Activated naive CD8-positive, alpha-beta T cell treated with anti-CD3 and anti-CD28 coated beads for 36 hours (primary cell): ENCODE data around the gene KCNIP1. TPM values are rescaled to one million over a fixed set of nuclear protein-coding genes. Genes with fewer than 3 reads are reported as not detected.

Source experiments
- DNase-seq: peaks from one replicate; pipeline ENCODE4 v3.0.0; 2021
- H3K27ac Mint-ChIP-seq: one replicate; pipeline ENCODE4 v1.8.0; 2022; ENCODE audit warnings: mild to moderate bottlenecking, moderate library complexity, mixed read lengths
- H3K27me3 Mint-ChIP-seq: one replicate; pipeline ENCODE4 v1.8.0; 2022; ENCODE audit warnings: mild to moderate bottlenecking, mixed read lengths
- H3K36me3 Mint-ChIP-seq: one replicate; pipeline ENCODE4 v1.8.0; 2021; ENCODE audit warnings: mild to moderate bottlenecking, mixed read lengths
- H3K4me1 Mint-ChIP-seq: one replicate; pipeline ENCODE4 v1.8.0; 2021; ENCODE audit warnings: mixed read lengths
- H3K4me3 Mint-ChIP-seq: one replicate; pipeline ENCODE4 v1.8.0; 2022; ENCODE audit warnings: mild to moderate bottlenecking, moderate library complexity, mixed read lengths
- H3K9me3 Mint-ChIP-seq: one replicate; pipeline ENCODE4 v1.8.0; 2022; ENCODE audit warnings: mixed read lengths
- total RNA-seq, 2 experiments: library from RNA; stranded (reverse); gene quantifications; one replicate each; pipeline ENCODE4 v1.2.3, GENCODE V29; 2021

KCNIP1 gene
- total RNA-seq, 2 experiments from 2014 or later = not detected

GRCh38 chr5:170633235-170634081 lies 129.6 kb downstream of the KCNIP1 start:
- H3K36me3 Mint-ChIP-seq = no peaks in the 10 kb centered on the region
- DNase-seq = no peak
- H3K9me3 Mint-ChIP-seq = no peaks in the 10 kb centered on the region
- H3K4me3 Mint-ChIP-seq = peak overlapping the region; percentile 77
- H3K4me1 Mint-ChIP-seq = peaks cover 11% of the 10 kb centered on the region
- H3K27ac Mint-ChIP-seq = peak overlapping the region; percentile 23
- peaks cover 11% of the 10 kb centered on the region for H3K27me3 Mint-ChIP-seq

GRCh38 chr5:170634256-170634990 lies 130.6 kb downstream of the KCNIP1 start:
- Mint-ChIP-seq H3K36me3 (no peaks in the 10 kb centered on the region), H3K27ac (no peak overlapping the region), H3K9me3 (no peaks in the 10 kb centered on the region), H3K4me1 (peaks cover 11% of the 10 kb centered on the region), H3K27me3 (peaks cover 14% of the 10 kb centered on the region), H3K4me3 (no peak overlapping the region)
- DNase-seq = no peak

GRCh38 chr5:170635706-170636105 lies 131.9 kb downstream of the KCNIP1 start:
- H3K4me3 Mint-ChIP-seq = no peak overlapping the region
- no peak for DNase-seq
- H3K36me3 Mint-ChIP-seq = no peaks in the 10 kb centered on the region
- H3K9me3 Mint-ChIP-seq = no peaks in the 10 kb centered on the region
- no peak overlapping the region for H3K27ac Mint-ChIP-seq
- peaks cover 14% of the 10 kb centered on the region for H3K27me3 Mint-ChIP-seq
- H3K4me1 Mint-ChIP-seq = peaks cover 11% of the 10 kb centered on the region

- H3K27me3 Mint-ChIP-seq = peaks cover 16% of the 10 kb centered on the region
- no peak for DNase-seq
- H3K27ac Mint-ChIP-seq = no peak overlapping the region
- no peaks in the 10 kb centered on the region for H3K9me3 Mint-ChIP-seq
- H3K4me1 Mint-ChIP-seq = peaks cover 11% of the 10 kb centered on the region
- no peak overlapping the region for H3K4me3 Mint-ChIP-seq
- no peaks in the 10 kb centered on the region for H3K36me3 Mint-ChIP-seq
These were observed 132.4 kb downstream of the KCNIP1 start for GRCh38 chr5:170636206-170636605.

GRCh38 chr5:170636801-170637477 lies 133.1 kb downstream of the KCNIP1 start:
- H3K36me3 Mint-ChIP-seq = no peaks in the 10 kb centered on the region
- H3K4me1 Mint-ChIP-seq = peaks cover 11% of the 10 kb centered on the region
- no peak overlapping the region for H3K27ac Mint-ChIP-seq
- H3K9me3 Mint-ChIP-seq = no peaks in the 10 kb centered on the region
- DNase-seq = no peak
- H3K4me3 Mint-ChIP-seq = no peak overlapping the region
- peaks cover 18% of the 10 kb centered on the region for H3K27me3 Mint-ChIP-seq

GRCh38 chr5:170638051-170638450 lies 134.2 kb downstream of the KCNIP1 start:
- Mint-ChIP-seq H3K36me3 (no peaks in the 10 kb centered on the region), H3K4me3 (no peak overlapping the region), H3K27ac (no peak overlapping the region), H3K4me1 (peaks cover 9% of the 10 kb centered on the region), H3K9me3 (no peaks in the 10 kb centered on the region), H3K27me3 (peaks cover 18% of the 10 kb centered on the region)
- no peak for DNase-seq

- Mint-ChIP-seq H3K27me3 (peaks cover 21% of the 10 kb centered on the region), H3K36me3 (no peaks in the 10 kb centered on the region), H3K27ac (no peak overlapping the region), H3K9me3 (no peaks in the 10 kb centered on the region), H3K4me1 (peaks cover 5% of the 10 kb centered on the region), H3K4me3 (no peak overlapping the region)
- peak; percentile 64 for DNase-seq
These were observed 134.8 kb downstream of the KCNIP1 start for GRCh38 chr5:170638454-170639220.

GRCh38 chr5:170639221-170639925 lies 135.6 kb downstream of the KCNIP1 start:
- DNase-seq = no peak
- Mint-ChIP-seq H3K27ac (no peak overlapping the region), H3K27me3 (peaks cover 24% of the 10 kb centered on the region), H3K9me3 (no peaks in the 10 kb centered on the region), H3K36me3 (no peaks in the 10 kb centered on the region), H3K4me1 (no peaks in the 10 kb centered on the region), H3K4me3 (no peak overlapping the region)

- Mint-ChIP-seq H3K36me3 (no peaks in the 10 kb centered on the region), H3K9me3 (no peaks in the 10 kb centered on the region), H3K27me3 (peaks cover 31% of the 10 kb centered on the region), H3K4me1 (no peaks in the 10 kb centered on the region), H3K27ac (no peak overlapping the region), H3K4me3 (no peak overlapping the region)
- no peak for DNase-seq
These were observed 137.1 kb downstream of the KCNIP1 start for GRCh38 chr5:170640731-170641588.

GRCh38 chr5:170641589-170642031 lies 137.8 kb downstream of the KCNIP1 start:
- no peak for DNase-seq
- no peak overlapping the region for H3K27ac Mint-ChIP-seq
- no peaks in the 10 kb centered on the region for H3K36me3 Mint-ChIP-seq
- H3K27me3 Mint-ChIP-seq = peaks cover 38% of the 10 kb centered on the region
- no peaks in the 10 kb centered on the region for H3K4me1 Mint-ChIP-seq
- no peaks in the 10 kb centered on the region for H3K9me3 Mint-ChIP-seq
- H3K4me3 Mint-ChIP-seq = no peak overlapping the region

- Mint-ChIP-seq H3K27ac (no peak overlapping the region), H3K36me3 (no peaks in the 10 kb centered on the region), H3K4me1 (no peaks in the 10 kb centered on the region), H3K9me3 (no peaks in the 10 kb centered on the region), H3K27me3 (peaks cover 38% of the 10 kb centered on the region), H3K4me3 (no peak overlapping the region)
- no peak for DNase-seq
These were observed 138.4 kb downstream of the KCNIP1 start for GRCh38 chr5:170642066-170642735.

- no peak for DNase-seq
- H3K4me3 Mint-ChIP-seq = no peak overlapping the region
- H3K4me1 Mint-ChIP-seq = no peaks in the 10 kb centered on the region
- no peaks in the 10 kb centered on the region for H3K36me3 Mint-ChIP-seq
- H3K27me3 Mint-ChIP-seq = peaks cover 40% of the 10 kb centered on the region
- no peak overlapping the region for H3K27ac Mint-ChIP-seq
- no peaks in the 10 kb centered on the region for H3K9me3 Mint-ChIP-seq
These were observed 139.1 kb downstream of the KCNIP1 start for GRCh38 chr5:170642776-170643436.
